ENCODE measurements around the gene GNPAT.

The GNPAT gene

GRCh38 chr1:231317306-231318014 lies 76.4 kb downstream of the GNPAT start:
- DNase-seq (ENCODE audit: low spot score) = no peak

- DNase-seq (ENCODE audit: low spot score) = no peak
Measured at GRCh38 chr1:231318015-231318355, 77.0 kb downstream of the GNPAT start.

- no peak for DNase-seq (ENCODE audit: low spot score)
Measured at GRCh38 chr1:231318568-231318967, 77.6 kb downstream of the GNPAT start.

GRCh38 chr1:231319080-231319479 lies 78.1 kb downstream of the GNPAT start:
- DNase-seq (ENCODE audit: low spot score) = no peak

- no peak for DNase-seq (ENCODE audit: low spot score)
Measured at GRCh38 chr1:231322880-231323530, 82.0 kb downstream of the GNPAT start.

- no peak for DNase-seq (ENCODE audit: low spot score)
Measured at GRCh38 chr1:231324660-231325059, 83.6 kb downstream of the GNPAT start.

- DNase-seq (ENCODE audit: low spot score) = no peak
Measured at GRCh38 chr1:231326248-231326647, 85.2 kb downstream of the GNPAT start.
